ENCODE results near the gene FCF1.
"Not testable (repeated sequence)": the region's sequence is repeated elsewhere in the genome, so short reads cannot be mapped to it uniquely, and the experiment has no call there.

DNA sequence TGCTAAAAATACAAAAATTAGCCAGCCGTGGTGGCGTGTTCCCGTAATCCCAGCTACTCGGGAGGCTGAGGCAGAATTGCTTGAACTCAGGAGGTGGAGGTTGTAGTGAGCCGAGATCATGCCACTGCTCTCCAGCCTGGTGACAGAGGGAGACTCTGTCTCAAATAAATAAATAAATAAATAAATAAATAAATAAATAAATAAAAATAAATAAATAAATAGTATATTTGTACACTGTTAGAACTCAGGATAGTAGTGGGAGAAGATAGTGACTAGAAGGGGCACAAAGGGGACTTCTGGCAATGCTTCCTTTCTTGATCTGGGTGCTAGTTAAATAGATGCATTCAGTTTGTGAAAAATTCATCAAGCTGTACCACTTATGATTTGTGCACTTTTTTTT lies 45.6 kb downstream of the FCF1 start:
- not testable (repeated sequence) for TF ChIP-seq REST (IDR thresholded peaks at IDR 0.05; ENCODE audit: unreplicated experiment); CTCF (conservative IDR thresholded peaks at IDR 0.05; ENCODE audit: low read depth in 2 of 2); POLR2AphosphoS5 (IDR thresholded peaks at IDR 0.05; ENCODE audit: low read depth); NANOG (IDR thresholded peaks at IDR 0.05; ENCODE audit: borderline replicate concordance); EZH2phosphoT487 (IDR thresholded peaks at IDR 0.05; ENCODE audit: unreplicated experiment); EZH2 (IDR thresholded peaks at IDR 0.05; ENCODE audit: low read depth, unreplicated experiment); STAT1 (IDR thresholded peaks at IDR 0.05; ENCODE audit: unreplicated experiment)
- TF ChIP-seq, protein P1, sequence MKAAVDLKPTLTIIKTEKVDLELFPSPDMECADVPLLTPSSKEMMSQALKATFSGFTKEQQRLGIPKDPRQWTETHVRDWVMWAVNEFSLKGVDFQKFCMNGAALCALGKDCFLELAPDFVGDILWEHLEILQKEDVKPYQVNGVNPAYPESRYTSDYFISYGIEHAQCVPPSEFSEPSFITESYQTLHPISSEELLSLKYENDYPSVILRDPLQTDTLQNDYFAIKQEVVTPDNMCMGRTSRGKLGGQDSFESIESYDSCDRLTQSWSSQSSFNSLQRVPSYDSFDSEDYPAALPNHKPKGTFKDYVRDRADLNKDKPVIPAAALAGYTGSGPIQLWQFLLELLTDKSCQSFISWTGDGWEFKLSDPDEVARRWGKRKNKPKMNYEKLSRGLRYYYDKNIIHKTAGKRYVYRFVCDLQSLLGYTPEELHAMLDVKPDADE (IDR thresholded peaks at IDR 0.05), result not testable (repeated sequence)
